GM12878 (cell line): ENCODE data around the gene OR1D2.

Experiments used
- BHLHE40 ChIP-seq, 2 experiments: fragments of 450-650 bp in 1 of 2; IDR thresholded peaks; 2 replicates each; pipeline ENCODE4 v1.6.1; 2011 to 2017; ENCODE audit warnings: low read depth in 2 of 2, borderline replicate concordance in 1 of 2, improper control_type of control experiment in 1 of 2, low read length in 1 of 2, mild to moderate bottlenecking in 1 of 2
- POLR2A ChIP-seq: IDR thresholded peaks from 2 replicates; pipeline ENCODE4 v1.6.1; 2011; ENCODE audit warnings: low read depth, mild to moderate bottlenecking, low read length

DNA sequence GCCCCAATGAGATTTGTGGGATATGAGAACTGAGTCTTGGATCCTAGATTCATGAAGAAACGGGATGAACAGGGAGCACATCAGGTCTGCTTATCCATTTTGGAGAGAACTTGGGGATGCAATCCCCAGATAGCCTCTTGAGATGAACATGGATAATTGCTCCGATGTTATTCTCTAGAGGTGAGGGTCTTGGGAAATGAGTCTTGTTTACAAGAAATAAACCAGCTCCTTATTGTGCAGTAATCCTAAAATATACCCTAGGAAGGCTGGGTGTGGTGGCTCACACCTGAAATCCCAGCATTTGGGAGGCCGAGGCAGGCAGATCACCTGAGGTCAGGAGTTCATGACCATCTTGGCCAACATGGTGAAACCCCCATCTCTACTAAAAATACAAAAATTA lies at the start of gene OR1D2:
- TF ChIP-seq POLR2A (no peak), BHLHE40 (IDR thresholded peaks at IDR 0.05; ENCODE audit: borderline replicate concordance in 1 of 2, low read depth in 2 of 2, low read length in 1 of 2) (no peak)
